HG03469 (cell line): ENCODE measurements around the gene AFAP1L2.

Experiments used
- ATAC-seq: cut with Tn5 transposase; IDR thresholded peaks from one replicate; pipeline ENCODE4 v1.9.1; 2021; ENCODE audit warnings: mild to moderate bottlenecking, moderate library complexity, moderate number of reproducible peaks; ENCODE audit not compliant: unreplicated experiment

Gene AFAP1L2

GRCh38 chr10:114246679-114247305 is 157.5 kb downstream of the AFAP1L2 start:
- ATAC-seq, result no peak

- no peak for ATAC-seq
Measured at GRCh38 chr10:114245121-114245791, 159.0 kb downstream of the AFAP1L2 start.
